Lung (tissue), 12 donors: ENCODE data around the gene ITPK1. TPM values are rescaled to one million over a fixed set of nuclear protein-coding genes. Genes with fewer than 3 reads are reported as not detected.

ENCODE experiments used
- ATAC-seq: fragments of 200-7000 bp; cut with Tn5 transposase; one replicate; pipeline ENCODE4 v1.9.1; 2020; ENCODE audit warnings: moderate number of reproducible peaks; ENCODE audit not compliant: insufficient read depth, low FRiP score
- DNase-seq, 3 donors: peaks; one replicate each; pipeline ENCODE4 v3.0.0-alpha.2; 2013 to 2017
- H3K27ac ChIP-seq, 2 donors: one replicate each; pipeline ENCODE4 v1.5.1; 2013; ENCODE audit warnings: mild to moderate bottlenecking in 2 of 2, moderate library complexity in 2 of 2, control low read depth in 1 of 2, inconsistent platforms in 1 of 2, low read depth in 1 of 2, low read length in 1 of 2
- H3K27me3 ChIP-seq, 3 donors: one replicate each; pipeline ENCODE4 v1.5.1; 2013; ENCODE audit warnings: low read length in 2 of 3; ENCODE audit not compliant: control insufficient read depth in 3 of 3, insufficient read depth in 3 of 3
- H3K36me3 ChIP-seq, 4 donors: one replicate each; pipeline ENCODE4 v1.5.1; 2013; ENCODE audit warnings: low read length in 4 of 4, mild to moderate bottlenecking in 1 of 4, moderate library complexity in 1 of 4; ENCODE audit not compliant: control insufficient read depth in 4 of 4, insufficient read depth in 4 of 4
- H3K4me1 ChIP-seq, 5 donors: one replicate each; pipeline ENCODE4 v1.5.1; 2013; ENCODE audit warnings: low read length in 5 of 5, mild to moderate bottlenecking in 2 of 5, moderate library complexity in 1 of 5; ENCODE audit not compliant: control insufficient read depth in 5 of 5, insufficient read depth in 5 of 5
- H3K4me3 ChIP-seq: one replicate; pipeline ENCODE4 v1.5.1; 2013; ENCODE audit warnings: mild to moderate bottlenecking, control low read depth, moderate library complexity
- H3K9ac ChIP-seq, 2 donors: one replicate each; pipeline ENCODE4 v1.5.1; 2013; ENCODE audit warnings: low read length in 2 of 2, control low read depth in 1 of 2; ENCODE audit not compliant: insufficient read depth in 1 of 2
- H3K9me3 ChIP-seq, 4 donors: one replicate each; pipeline ENCODE4 v1.5.1; 2013; ENCODE audit warnings: low read length in 3 of 4, mild to moderate bottlenecking in 1 of 4, moderate library complexity in 1 of 4; ENCODE audit not compliant: control insufficient read depth in 4 of 4, insufficient read depth in 3 of 4
- CTCF ChIP-seq: IDR thresholded peaks from 2 replicates; pipeline ENCODE4 v1.5.1; 2012; ENCODE audit warnings: mild to moderate bottlenecking; ENCODE audit errors: control extremely low read depth, extremely low read depth
- WGBS, 2 donors: extraction: QIAGEN DNeasy Blood & Tissue Kit; methylation state at CpG; one replicate each; pipeline ENCODE4 v1.1.7; 2013; 5-methylcytosine and 5-hydroxymethylcytosine counted together
- polyA plus RNA-seq, 2 donors: library from polyadenylated mRNA; stranded (reverse); fragments of 200-250 nt; gene quantifications; one replicate each; pipeline ENCODE4 v1.2.1, GENCODE V29; 2013
- total RNA-seq, 2 donors: library from RNA; depleted of rRNA in 1 of 2; stranded (reverse); fragments of >200 nt in 1 of 2; gene quantifications; one replicate each; pipeline ENCODE4 v1.2.1, GENCODE V29; 2014 to 2021
- donor health status: control.
- donor health status: control.
- donor health status: Bipolar disorder and iron deficiency.
- donor health status: healthy.
- donor health status: DM: yes; HTN: yes; CAD: no.

ITPK1 gene
- total and polyA plus RNA-seq, 4 donors = 17.5 to 99.4 (median 45.3) TPM

GRCh38 chr14:93082576-93083001, 33.1 kb downstream of the ITPK1 start:
- Histone ChIP-seq H3K27me3 (no peaks in the 10 kb centered on the region), H3K27ac (no peak overlapping the region), H3K36me3 (no peaks in the 10 kb centered on the region), H3K9ac (no peak overlapping the region), H3K9me3 (peaks cover 0 to 3% (median 0%) of the 10 kb centered on the region in 4 donors), H3K4me1 (peaks cover 0 to 5% (median 0%) of the 10 kb centered on the region in 5 donors), H3K4me3 (no peak overlapping the region)
- WGBS, 2 donors = 90 to 91% methylated on average over 12 of the region's 12 CpGs
- no peak for ATAC-seq
- no peak for DNase-seq
- no peak for TF ChIP-seq CTCF

GRCh38 chr14:93081876-93082570, 33.7 kb downstream of the ITPK1 start:
- no peak for TF ChIP-seq CTCF
- Histone ChIP-seq H3K4me3 (no peak overlapping the region), H3K27me3 (no peaks in the 10 kb centered on the region), H3K9ac (no peak overlapping the region), H3K27ac (no peak overlapping the region), H3K36me3 (no peaks in the 10 kb centered on the region), H3K9me3 (peaks cover 0 to under 1% (median 0%) of the 10 kb centered on the region in 4 donors), H3K4me1 (peaks cover 0 to 5% (median 0%) of the 10 kb centered on the region in 5 donors)
- DNase-seq = no peak
- no peak for ATAC-seq
- 77 to 82% methylated on average over 14 of the region's 14 CpGs for WGBS, 2 donors

- Histone ChIP-seq H3K9ac (no peak overlapping the region), H3K9me3 (no peaks in the 10 kb centered on the region), H3K27me3 (no peaks in the 10 kb centered on the region), H3K4me1 (peaks cover 0 to 3% (median 0%) of the 10 kb centered on the region in 5 donors), H3K4me3 (no peak overlapping the region), H3K27ac (no peak overlapping the region), H3K36me3 (no peaks in the 10 kb centered on the region)
- DNase-seq = no peak
- TF ChIP-seq CTCF = no peak
- no peak for ATAC-seq
- 95 to 97% methylated on average over 5 of the region's 5 CpGs for WGBS, 2 donors
These were observed 35.8 kb downstream of the ITPK1 start for GRCh38 chr14:93079865-93080403.
